ENCODE measurements around the gene LYPD6B.

LYPD6B gene

DNA sequence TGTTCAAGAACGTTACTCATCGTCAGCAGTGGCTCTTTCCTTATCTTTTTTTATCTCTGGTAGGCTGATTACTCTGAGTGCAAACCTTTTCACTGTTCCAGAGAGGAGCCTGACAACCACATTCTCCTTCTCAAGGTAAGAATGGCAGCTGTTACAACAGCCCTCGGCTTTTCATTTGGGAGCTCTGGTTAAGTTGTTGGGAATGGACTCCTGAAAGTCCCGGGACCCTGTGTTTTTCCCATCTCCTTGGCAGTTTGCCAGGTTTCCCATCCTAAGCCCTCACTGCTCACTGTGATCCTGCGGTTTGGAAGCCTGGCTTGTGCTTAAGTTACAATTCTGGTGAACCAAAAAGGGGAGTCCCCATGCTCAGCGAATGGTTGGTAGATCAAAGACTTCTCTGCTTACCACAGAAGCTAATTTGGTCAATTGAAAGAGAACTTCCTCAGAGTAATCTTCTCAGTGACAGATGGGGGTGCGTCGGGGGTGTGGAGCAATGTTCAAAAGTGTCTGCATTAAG lies 122.3 kb downstream of the LYPD6B start:
- DNase-seq (ENCODE audit: low read depth), result no peak

DNA sequence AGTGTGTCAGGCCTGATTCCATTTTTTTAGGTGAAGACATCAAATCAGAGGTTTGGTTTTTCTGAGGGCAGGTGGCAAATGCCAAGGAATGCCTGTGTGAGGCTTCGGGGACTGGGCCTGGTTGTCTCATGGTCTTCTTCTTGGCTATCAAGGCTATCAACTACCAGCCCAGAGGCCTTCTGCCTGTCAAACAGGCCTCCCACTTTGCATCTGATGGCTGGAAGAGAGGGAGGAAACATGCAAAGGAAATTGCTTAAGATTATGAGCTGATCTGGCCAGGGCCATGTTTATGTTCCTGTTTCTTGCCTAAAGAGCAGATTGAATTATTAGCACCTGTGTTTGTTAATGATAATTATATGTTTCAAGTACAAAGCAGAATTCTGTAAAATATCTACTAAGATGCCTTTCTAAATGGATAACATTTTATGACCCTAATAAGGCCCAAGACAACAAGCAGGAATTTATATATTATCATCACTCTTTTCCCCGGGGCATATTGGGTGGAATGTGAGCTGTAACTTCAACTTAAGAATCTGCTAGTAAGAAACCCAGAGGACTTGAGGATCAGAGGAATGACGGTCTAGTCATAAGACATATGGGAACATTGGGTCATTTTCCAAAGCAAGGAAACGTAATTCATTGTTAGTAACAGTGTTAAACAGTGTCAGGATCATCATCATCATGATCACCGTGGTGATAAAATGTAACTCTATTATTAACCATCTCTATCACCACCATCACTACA lies 123.2 kb downstream of the LYPD6B start:
- DNase-seq (ENCODE audit: low read depth), result no peak

DNA sequence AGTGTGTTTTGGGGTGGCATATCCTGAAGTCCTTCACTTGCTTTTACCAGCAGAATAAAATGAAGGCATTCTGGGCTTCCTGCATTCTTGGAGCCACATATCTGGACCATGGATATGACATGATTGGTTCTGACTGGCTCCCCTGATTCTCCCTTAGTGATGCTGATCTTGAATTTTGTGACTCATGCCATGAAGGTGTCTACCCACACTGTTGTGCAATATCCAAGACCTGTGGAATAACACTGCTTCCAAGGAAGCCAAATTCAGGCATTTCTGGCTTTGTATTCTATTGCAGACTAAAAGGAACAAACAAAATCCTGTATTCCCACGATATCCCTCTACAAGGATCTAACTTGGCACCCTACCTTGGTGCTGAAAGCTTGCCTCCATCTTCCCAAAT lies 125.8 kb downstream of the LYPD6B start:
- no peak for DNase-seq (ENCODE audit: low read depth)

DNA sequence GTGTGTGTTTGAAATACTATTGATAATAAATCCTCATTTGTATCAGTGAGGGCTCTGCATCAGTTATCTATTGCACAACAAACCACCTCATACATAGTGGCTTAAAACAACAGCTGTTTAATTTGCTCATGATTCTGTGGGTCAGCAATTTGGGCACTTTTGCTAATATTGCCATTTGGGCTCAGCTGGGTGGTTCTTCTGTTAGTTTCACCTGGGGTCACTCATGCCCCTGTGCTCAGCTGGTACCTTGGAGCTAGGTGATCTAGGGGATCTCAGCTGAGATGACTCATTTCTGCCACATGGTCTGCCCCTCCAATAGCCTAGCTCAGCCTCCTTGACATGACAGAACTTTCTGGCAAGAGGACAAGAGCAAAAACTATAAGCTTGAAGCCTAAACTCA lies 126.3 kb downstream of the LYPD6B start:
- DNase-seq (ENCODE audit: low read depth), result no peak

DNA sequence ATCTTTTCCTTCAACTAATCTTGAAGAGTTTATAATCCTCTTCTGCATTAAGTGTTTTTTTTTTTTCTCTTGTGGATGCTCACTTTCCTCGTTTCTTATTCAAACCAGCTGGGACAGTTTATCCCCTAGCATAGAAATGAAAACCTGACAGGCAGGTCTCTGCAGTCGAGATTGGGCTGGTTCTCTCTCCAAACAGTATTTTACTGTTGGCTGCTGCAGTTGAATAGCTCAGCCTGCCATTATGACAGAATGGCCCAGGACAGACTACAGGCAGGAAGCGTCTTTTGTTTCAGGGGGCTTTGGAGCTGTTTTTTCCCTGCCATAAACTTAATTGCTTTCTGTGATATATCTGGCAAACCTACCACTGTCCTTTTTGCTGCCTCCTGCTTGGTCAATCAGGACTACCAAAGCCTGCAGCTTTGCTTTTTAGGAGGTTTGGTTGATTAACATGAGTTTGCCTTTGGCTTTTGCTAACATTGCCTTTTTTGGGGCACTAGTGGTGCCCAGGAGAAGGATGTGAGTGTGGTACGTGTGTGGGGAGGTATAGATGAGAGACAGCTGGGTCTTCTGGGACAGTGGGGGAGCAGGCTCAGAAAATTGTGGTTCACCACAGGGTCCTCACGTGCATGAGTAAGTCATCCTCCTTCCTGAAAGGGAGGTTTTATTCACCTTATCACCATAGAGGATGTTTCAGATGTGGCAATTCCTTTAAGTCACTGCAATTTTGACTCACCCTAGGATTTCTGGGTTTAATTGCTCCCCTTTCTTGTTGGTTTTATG lies 128.7 kb downstream of the LYPD6B start:
- DNase-seq (ENCODE audit: low read depth), result no peak

DNA sequence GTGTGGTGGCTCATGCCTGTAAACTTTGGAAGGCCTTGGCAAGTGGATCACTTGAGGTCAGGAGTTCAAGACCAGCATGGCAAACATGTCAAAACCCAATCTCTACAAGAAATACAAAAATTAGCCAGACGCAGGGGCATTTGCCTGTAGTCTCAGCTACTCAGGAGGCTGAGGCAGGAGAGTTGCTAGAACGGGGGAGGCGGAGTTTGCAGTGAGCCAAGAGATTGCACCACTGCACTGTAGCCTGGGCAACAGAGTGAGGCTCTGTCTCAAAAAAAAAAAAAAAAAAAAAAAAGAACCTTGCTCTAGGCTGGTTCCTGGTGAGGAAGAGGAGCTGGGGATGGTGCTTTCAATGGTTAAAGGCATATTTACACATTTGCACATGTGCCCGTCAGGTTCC lies 129.4 kb downstream of the LYPD6B start:
- DNase-seq (ENCODE audit: low read depth), result no peak

DNA sequence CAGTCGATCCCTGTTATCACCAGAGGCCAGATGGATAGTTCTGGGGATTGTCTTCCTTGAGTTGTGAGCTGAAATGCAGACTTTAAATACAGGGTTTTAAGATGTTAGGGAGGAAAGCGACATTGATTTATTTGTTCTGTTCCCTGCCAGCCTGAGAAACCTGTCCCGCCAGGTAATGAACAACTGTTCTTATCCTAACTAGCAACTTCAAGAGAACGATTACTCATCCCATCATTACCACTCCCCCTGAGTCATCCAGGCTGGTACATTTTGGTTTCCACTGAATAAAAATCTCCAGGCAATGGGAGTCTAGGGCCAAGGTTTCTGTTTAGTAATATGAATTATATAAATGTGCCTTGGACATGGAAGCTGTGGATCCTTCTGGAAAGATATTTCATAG lies 131.2 kb downstream of the LYPD6B start:
- no peak for DNase-seq (ENCODE audit: low read depth)

DNA sequence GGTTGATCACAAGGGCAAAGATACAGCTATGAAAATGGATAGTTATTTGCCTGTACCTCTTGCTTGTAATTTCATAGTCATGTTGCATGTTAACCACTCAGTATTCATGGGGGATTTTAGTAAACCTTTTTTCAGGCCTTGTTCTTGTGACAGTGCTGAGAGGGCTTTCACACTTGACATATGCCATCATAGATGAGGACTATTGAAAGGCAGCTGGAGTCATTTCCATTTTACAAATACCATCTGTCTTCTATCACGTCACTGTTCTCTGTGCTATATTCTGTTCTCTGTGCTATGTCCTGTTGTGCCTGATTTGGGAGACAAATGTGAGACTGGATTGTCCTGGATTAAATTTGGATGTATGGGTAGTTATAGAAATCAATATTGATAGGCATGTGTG lies 131.7 kb downstream of the LYPD6B start:
- DNase-seq (ENCODE audit: low read depth), result no peak

DNA sequence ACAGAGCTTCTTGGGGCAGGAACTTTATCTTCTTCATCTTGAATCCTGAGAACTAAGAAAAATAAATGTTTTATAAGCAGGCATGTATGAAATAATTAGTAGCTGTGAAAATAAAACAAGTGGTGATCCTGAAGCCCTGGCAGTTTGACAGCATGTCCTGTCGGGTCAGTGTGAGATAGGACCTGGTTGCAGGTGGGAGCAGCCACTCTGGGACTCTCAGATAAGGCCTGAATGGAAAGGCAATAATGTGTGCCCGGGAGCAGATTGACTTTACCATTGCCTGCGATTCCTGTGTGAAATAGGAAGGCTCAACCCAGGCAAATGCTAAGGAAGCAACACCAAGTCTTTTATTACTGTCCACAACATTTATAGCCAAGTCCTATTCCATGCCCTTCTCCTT lies 132.4 kb downstream of the LYPD6B start:
- no peak for DNase-seq (ENCODE audit: low read depth)

DNA sequence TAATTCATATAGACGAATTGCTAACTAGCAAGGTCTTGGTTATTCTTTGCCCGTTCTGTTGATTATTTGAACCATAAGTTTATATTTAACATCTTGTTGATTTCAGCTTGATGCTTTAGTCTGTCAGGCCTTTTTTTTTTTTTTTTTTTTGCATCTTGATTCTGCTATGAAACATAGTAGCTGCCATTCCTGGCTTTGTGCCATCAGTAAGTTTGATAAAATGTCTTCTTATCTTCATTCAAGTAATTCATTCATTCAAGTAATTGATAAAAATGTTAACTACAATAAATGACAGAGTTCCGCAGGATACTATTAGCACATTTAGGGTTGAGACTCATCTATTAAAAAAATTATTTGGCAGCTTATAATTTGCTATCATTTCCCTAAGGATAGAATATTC lies 134.7 kb downstream of the LYPD6B start:
- no peak for DNase-seq (ENCODE audit: low read depth)

DNA sequence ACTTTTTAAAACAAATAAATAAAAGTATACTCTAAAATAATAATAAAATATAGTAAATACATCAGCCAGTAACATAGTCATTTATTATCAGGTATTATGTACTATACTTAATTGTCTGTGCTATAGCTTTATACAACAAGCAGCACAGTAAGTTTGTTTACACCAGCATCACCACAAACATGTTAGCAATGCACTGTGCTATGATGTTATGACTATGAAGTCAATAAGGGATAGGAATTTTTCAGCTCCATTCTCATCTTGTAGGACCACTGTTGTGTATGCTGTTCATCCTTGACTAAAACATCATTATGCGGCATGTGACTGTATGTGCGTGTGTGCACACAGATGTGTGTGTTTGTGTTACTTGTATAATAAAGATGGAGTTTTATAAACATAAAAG lies 137.5 kb downstream of the LYPD6B start:
- DNase-seq (ENCODE audit: low read depth), result no peak

DNA sequence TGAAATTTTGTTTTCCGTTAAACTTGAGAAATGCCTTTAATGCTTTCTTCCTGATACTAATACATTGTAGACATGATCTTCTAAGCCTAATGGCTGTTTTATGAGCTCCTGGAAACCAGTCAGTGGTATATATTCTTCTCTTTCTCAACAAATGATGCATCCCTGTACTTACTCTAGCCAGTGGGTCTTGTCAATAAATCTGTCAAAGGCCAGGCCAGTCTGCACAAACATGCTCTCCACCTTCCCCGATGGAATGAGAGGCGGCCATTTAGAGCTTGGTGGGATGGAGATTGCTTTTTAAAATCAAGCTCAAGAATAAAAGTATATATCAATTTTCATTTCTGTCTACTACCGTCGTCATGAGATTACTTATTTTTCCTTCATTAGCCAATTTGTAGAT lies 140.1 kb downstream of the LYPD6B start:
- no peak for DNase-seq (ENCODE audit: low read depth)

DNA sequence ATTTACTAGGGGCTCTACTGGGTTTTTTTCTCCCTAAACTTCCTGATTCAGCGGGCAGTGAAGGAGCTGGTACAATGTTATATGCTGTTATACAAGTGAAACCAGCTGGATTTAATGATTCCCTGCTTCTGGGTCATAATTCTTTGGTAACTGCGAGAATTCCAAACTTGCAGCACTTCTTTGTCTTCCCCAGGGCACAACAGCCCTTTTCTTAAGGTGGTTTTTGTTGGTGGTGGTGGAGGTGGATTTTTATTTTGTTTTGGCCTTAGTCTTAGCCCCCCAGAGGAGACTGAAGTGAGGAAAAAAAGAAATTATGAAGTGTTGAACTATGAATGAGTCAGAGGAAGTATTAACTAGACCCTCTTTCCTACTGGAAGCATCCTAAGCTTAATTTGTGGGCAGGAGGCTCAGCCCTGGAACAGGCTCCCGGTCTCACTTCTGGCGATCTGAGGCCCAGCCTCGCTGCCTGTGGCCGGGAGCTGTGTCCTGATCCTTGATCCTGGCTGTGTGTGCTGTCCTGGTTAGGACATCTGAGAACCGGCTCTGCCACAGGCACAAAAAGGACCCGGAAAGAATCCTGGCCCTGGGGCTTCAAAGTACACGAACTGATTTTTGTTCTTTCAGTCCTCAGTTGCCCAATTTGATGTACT lies 141.9 kb downstream of the LYPD6B start:
- DNase-seq (ENCODE audit: low read depth), result no peak

DNA sequence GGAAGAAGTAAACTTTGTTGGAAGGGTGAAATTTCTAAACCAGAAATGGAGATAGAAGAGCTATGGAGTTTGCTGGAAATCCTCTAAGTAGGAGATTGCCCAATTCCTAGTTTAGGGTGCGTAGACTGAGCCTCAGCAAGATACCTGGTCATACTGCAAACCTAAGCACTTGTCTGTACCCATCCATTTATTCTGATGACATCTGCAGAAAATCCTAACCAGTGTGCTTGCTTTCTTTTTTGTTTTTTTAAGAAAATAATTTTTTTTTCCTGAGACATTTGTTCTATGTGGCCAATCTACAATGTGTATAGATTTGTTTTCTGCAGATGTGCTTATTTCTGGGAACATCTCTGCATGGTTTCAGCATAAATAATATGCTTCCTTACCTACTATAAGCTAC lies 144.7 kb downstream of the LYPD6B start:
- DNase-seq (ENCODE audit: low read depth), result no peak

DNA sequence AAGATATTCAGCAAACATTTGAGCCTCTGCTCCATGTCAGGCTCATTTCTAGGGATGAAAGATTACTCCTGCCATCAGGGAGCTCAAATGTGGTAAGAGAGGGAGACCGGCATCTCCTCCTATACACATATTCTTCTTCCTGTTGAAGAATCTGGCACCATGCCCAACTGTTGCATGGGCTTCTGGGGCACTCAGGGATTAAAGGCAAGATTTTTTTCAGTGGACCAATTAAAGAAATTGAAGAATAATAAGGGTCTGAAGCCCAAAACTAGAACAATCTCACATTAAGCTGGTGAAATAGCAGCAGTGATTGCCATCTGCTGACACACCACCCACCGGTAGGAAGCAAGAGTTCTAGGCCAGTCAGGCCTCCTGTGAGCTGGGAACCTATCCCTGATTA lies 146.5 kb downstream of the LYPD6B start:
- DNase-seq (ENCODE audit: low read depth), result no peak

DNA sequence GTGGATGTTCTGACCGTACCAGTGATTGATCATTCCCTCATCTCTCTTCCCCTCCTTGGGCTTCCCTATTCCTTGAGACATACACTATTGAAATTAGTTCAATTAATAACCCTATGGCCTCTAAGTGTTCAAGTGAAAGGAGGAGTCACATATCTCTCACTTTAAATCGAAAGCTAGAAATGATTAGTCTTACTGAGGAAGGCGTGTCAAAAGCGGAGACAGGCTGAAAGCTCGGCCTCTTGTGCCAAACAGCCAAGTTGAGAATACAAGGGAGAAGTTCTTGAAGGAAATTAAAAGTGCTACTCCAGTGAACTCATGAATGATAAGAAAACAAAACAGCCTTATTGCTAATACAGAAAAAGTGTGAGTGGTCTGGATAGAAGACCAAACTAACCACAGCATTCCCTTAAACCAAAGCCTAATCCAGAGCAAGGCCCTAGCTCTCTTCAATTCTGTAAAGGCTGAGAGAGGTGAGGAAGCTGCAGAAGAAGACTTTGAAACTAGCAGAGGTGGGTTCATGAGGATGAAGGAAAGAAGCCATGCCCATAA lies 147.5 kb downstream of the LYPD6B start:
- no peak for DNase-seq (ENCODE audit: low read depth)

DNA sequence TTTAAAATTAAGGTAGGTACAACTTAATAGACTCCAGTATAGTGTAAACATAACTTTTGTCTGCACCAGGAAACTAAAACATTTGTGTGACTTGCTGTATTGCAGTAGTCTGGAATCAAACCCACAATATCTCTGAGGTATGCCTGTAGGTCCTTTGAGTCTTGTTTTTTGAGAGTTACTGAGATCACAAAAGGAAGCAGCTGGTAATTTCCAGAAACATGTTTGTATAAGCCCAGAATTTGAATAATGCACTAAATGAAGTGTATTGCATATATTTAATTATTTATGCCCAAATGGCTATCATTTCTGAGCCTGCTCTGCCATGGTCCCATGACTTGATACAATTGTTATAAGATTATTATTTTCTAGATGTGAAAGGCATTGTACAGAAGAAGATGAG lies 148.6 kb downstream of the LYPD6B start:
- DNase-seq (ENCODE audit: low read depth), result no peak

DNA sequence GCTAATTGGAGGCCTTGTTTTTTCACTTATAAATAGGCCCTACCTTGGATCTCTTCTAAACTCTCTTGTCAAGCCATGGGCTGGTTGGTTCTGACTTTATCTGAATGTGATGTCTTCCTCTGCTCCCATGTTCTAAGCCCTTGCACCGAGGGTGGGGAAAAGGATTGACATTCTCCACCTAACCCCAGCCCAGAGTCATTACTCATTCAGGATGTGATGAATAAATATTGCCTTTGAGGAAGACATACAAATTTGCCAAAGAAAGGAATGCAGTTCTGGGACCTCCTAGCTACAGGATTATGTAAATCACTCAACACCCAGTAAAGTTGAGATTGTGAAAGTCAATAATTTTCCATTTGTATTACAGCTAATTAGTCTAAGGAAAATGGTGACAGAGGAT lies 149.8 kb downstream of the LYPD6B start:
- DNase-seq (ENCODE audit: low read depth), result no peak

DNA sequence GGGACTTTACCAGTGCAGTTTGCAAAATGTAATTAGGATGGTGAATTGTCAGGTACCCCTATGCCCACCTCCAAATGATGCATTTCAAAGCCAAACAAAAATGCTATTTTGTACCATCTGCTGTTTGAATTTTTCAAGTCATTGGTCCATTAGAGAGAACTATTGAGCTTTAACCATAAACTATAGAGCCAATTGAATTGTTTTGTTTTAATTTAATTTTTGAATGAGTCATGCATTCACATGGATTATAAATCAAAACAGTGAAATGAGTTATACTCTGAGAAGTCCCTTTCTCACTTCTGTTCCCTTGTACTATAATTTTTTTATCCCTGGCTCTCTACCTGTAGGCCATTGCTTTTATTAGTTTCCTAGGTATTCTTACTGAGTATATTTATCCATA lies 151.3 kb downstream of the LYPD6B start:
- DNase-seq (ENCODE audit: low read depth), result no peak

DNA sequence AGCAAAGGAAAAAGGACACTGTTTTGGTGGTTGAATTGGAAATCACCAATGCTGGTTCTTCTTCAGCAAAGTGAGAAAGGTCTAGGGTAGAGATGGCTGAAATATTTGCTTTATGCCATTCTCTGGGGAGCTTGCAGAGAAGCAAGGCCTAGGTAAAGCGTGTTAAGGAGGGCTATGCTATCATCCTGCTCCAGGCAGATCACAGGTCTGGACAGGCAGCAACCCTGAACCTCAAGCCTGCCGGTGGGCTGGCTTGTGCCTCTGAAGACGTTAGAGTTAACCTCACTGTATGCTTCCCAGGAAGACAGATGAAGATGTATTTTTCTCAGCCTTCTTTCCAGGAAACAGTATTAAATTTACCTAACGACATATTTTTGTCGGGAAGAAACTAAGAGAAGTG lies 153.4 kb downstream of the LYPD6B start:
- DNase-seq (ENCODE audit: low read depth), result no peak

DNA sequence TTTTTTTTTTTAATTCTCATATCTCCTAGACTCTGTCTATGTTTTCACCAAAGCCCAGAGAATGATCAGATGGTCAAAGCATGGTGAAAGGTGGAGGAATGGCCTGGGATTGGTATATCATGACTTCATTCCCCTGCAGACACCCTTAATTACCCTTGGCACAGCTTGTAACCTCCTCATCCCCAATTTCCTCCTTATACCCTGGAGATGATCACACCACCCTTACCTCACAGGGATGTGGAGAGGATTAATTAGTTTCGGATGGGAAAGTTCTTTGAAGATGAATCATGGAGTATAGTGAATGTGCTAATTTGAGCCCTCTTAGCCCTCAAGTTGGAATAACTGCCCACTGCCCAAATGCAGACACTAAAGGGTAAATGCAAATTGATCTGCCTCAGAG lies 153.9 kb downstream of the LYPD6B start:
- no peak for DNase-seq (ENCODE audit: low read depth)

DNA sequence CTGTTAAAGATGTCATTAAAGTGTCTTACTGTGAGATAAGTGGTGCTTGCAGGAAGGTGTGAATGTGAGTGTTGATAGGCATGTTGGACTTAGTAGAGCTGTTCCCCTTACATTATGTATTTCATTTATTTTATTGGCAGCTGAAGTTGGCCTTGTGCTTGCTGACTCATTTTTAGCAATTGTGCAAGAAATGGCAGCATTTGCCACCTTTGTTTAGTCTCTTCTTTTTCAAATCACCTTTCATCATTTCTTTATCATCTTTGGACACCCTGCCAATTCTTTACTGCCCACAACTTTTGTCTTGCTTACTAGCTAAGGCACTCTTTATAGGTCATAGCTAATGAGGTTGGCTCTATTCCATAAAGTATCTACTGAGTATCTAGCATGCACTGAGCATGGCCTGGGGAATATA lies 161.6 kb downstream of the LYPD6B start:
- DNase-seq (ENCODE audit: low read depth), result no peak

DNA sequence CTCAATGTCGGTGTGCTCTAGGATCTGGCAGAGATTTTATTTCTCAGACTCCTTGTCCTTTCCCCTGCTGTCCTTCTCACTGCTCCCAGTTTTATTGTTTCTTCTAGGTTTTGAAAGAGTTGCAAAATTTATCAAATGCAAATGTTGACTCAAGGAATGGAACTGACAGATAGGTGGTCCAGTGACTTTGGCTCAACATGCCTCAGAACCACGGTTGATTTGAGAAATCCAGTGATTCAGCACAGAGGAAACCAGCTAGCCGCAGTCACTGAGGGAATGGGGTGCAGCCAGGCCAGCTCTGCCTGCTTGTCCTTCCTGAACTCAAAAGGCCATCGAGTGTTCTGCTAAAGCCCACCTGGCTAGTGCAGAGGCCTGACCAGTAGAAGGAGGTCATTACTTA lies 166.2 kb downstream of the LYPD6B start:
- no peak for DNase-seq (ENCODE audit: low read depth)
